WTC11 (cell line): ENCODE results near the gene PTPN1. TPM values are rescaled to one million over a fixed set of nuclear protein-coding genes. Genes with fewer than 3 reads are reported as not detected.

Experiments used
- ATAC-seq: fragments of 200-7000 bp; cut with Tn5 transposase; 2 replicates; pipeline ENCODE4 v1.10.0; 2021; ENCODE audit warnings: mild to moderate bottlenecking, moderate library complexity
- CTCF ChIA-PET: fragments of 300-600 bp; sonication (Branson Sonifier 250); formaldehyde crosslinking; loops from one replicate; lab custom pipeline; 2021; ENCODE audit warnings: antibody characterized with exemption; lab: Charles Lee
- POLR2A ChIA-PET: fragments of 350-600 bp; sonication (Branson Sonifier 250); formaldehyde crosslinking; loops from one replicate; lab custom pipeline; 2021; ENCODE audit warnings: antibody characterized with exemption; lab: Charles Lee
- DNase-seq: peaks from one replicate; pipeline ENCODE4 v3.0.0; 2021; ENCODE audit warnings: low spot score
- H3K27ac Mint-ChIP-seq: 2 replicates; pipeline ENCODE4 v1.8.0; 2021; ENCODE audit warnings: mixed read lengths
- H3K27me3 Mint-ChIP-seq: 2 replicates; pipeline ENCODE4 v1.8.0; 2021; ENCODE audit warnings: low read depth, mild to moderate bottlenecking, moderate library complexity, mixed read lengths
- H3K36me3 Mint-ChIP-seq: 2 replicates; pipeline ENCODE4 v1.8.0; 2021; ENCODE audit warnings: mixed read lengths
- H3K4me1 Mint-ChIP-seq: 2 replicates; pipeline ENCODE4 v1.8.0; 2022; ENCODE audit warnings: mixed read lengths
- H3K4me3 Mint-ChIP-seq: 2 replicates; pipeline ENCODE4 v1.8.0; 2021; ENCODE audit warnings: mild to moderate bottlenecking, moderate library complexity, mixed read lengths
- H3K9me3 Mint-ChIP-seq: 2 replicates; pipeline ENCODE4 v1.8.0; 2021; ENCODE audit warnings: mixed read lengths
- AFF4 ChIP-seq: sonication (generic); formaldehyde crosslinking; IDR thresholded peaks from 2 replicates; pipeline ENCODE4 v1.8.1; 2023; ENCODE audit warnings: mild to moderate bottlenecking, missing genetic modification reagents, borderline replicate concordance
- ATF3 ChIP-seq: sonication (generic); formaldehyde crosslinking; conservative IDR thresholded peaks from 2 replicates; pipeline ENCODE4 v1.8.1; 2022; ENCODE audit warnings: mild to moderate bottlenecking, missing genetic modification reagents
- CBFB ChIP-seq: sonication (generic); formaldehyde crosslinking; IDR thresholded peaks from 2 replicates; pipeline ENCODE4 v1.8.1; 2022; ENCODE audit warnings: mild to moderate bottlenecking, low read depth, missing genetic modification reagents
- ELF4 ChIP-seq: sonication (generic); formaldehyde crosslinking; IDR thresholded peaks from 2 replicates; pipeline ENCODE4 v1.8.1; 2022; ENCODE audit warnings: low read depth, mild to moderate bottlenecking, moderate library complexity, missing genetic modification reagents
- ERG ChIP-seq: fragments of 250-450 bp; sonication (Bioruptor Pico); IDR thresholded peaks from 2 replicates; pipeline ENCODE4 v1.8.0; 2021; ENCODE audit warnings: mild to moderate bottlenecking
- GABPB1 ChIP-seq: sonication (generic); formaldehyde crosslinking; IDR thresholded peaks from 2 replicates; pipeline ENCODE4 v1.8.1; 2023; ENCODE audit warnings: mild to moderate bottlenecking, missing genetic modification reagents
- GRHL2 ChIP-seq: fragments of 250-450 bp; sonication (Bioruptor Pico); IDR thresholded peaks from 2 replicates; pipeline ENCODE4 v1.8.0; 2022; ENCODE audit warnings: mild to moderate bottlenecking, moderate library complexity; ENCODE audit not compliant: insufficient replicate concordance, severe bottlenecking
- GTF2I ChIP-seq: fragments of 250-450 bp; sonication (Bioruptor Pico); conservative IDR thresholded peaks from 2 replicates; pipeline ENCODE4 v1.4.0; 2021; ENCODE audit warnings: mild to moderate bottlenecking
- HMGA2 ChIP-seq: fragments of 250-450 bp; sonication (Bioruptor Pico); IDR thresholded peaks from 2 replicates; pipeline ENCODE4 v1.4.0; 2021; ENCODE audit warnings: mild to moderate bottlenecking, moderate library complexity
- HMGXB4 ChIP-seq: sonication (generic); formaldehyde crosslinking; IDR thresholded peaks from 2 replicates; pipeline ENCODE4 v1.8.1; 2023; ENCODE audit warnings: mild to moderate bottlenecking, moderate library complexity, missing genetic modification reagents
- MAX ChIP-seq: sonication (generic); formaldehyde crosslinking; IDR thresholded peaks from 2 replicates; pipeline ENCODE4 v1.8.0; 2022; ENCODE audit warnings: mild to moderate bottlenecking, missing genetic modification reagents
- MXD4 ChIP-seq: fragments of 250-450 bp; sonication (Bioruptor Pico); IDR thresholded peaks from 2 replicates; pipeline ENCODE4 v1.8.0; 2021; ENCODE audit warnings: mild to moderate bottlenecking, moderate library complexity, borderline replicate concordance
- NFE2L1 ChIP-seq: sonication (generic); formaldehyde crosslinking; IDR thresholded peaks from 2 replicates; pipeline ENCODE4 v1.8.1; 2023; ENCODE audit warnings: missing genetic modification reagents
- NR3C1 ChIP-seq: sonication (generic); formaldehyde crosslinking; conservative IDR thresholded peaks from 2 replicates; pipeline ENCODE4 v1.8.1; 2023; ENCODE audit warnings: low read depth, mild to moderate bottlenecking, missing genetic modification reagents
- RELA ChIP-seq: sonication (generic); formaldehyde crosslinking; IDR thresholded peaks from 2 replicates; pipeline ENCODE4 v1.8.1; 2022; ENCODE audit warnings: missing genetic modification reagents, mild to moderate bottlenecking, borderline replicate concordance
- RORB ChIP-seq: fragments of 250-450 bp; sonication (Bioruptor Pico); IDR thresholded peaks from 2 replicates; pipeline ENCODE4 v1.9.0; 2021; ENCODE audit warnings: mild to moderate bottlenecking
- SP1 ChIP-seq: sonication (generic); formaldehyde crosslinking; conservative IDR thresholded peaks from 2 replicates; pipeline ENCODE4 v1.8.1; 2022; ENCODE audit warnings: missing genetic modification reagents
- STAT6 ChIP-seq: sonication (generic); formaldehyde crosslinking; conservative IDR thresholded peaks from 2 replicates; pipeline ENCODE4 v1.8.1; 2023; ENCODE audit warnings: mild to moderate bottlenecking, low read depth, missing genetic modification reagents, moderate library complexity
- TCF7 ChIP-seq: sonication (generic); formaldehyde crosslinking; IDR thresholded peaks from 2 replicates; pipeline ENCODE4 v1.8.0; 2022; ENCODE audit warnings: mild to moderate bottlenecking, low read depth, missing genetic modification reagents, moderate library complexity
- USF1 ChIP-seq: sonication (generic); formaldehyde crosslinking; IDR thresholded peaks from 2 replicates; pipeline ENCODE4 v1.8.0; 2022; ENCODE audit warnings: mild to moderate bottlenecking, missing genetic modification reagents
- USF2 ChIP-seq: sonication (generic); formaldehyde crosslinking; IDR thresholded peaks from 2 replicates; pipeline ENCODE4 v1.8.1; 2023; ENCODE audit warnings: mild to moderate bottlenecking, missing genetic modification reagents, moderate library complexity
- ZMAT4 ChIP-seq: fragments of 250-450 bp; sonication (Bioruptor Pico); IDR thresholded peaks from 2 replicates; pipeline ENCODE4 v1.9.0; 2021; ENCODE audit warnings: mild to moderate bottlenecking
- ZNF416 ChIP-seq: fragments of 250-450 bp; sonication (Bioruptor Pico); IDR thresholded peaks from 2 replicates; pipeline ENCODE4 v1.9.0; 2021; ENCODE audit warnings: mild to moderate bottlenecking, inconsistent platforms
- total RNA-seq: library from RNA; stranded (reverse); gene quantifications from 3 replicates; pipeline ENCODE4 v1.2.3, GENCODE V29; 2021

PTPN1 gene
- total RNA-seq, 1 experiment from 2014 or later: 29.4 TPM

- ChIA-PET CTCF (interaction anchor here (0.5 to 1.4 kb wide), 4 partner anchors 9 to 507 kb away, joined by 3 read pairs; no protein-coding TSS in a partner anchor), POLR2A (no interaction called here)
- Mint-ChIP-seq H3K36me3 (peaks cover 13% of the 10 kb centered on the region), H3K4me3 (no peak overlapping the region), H3K27me3 (no peaks in the 10 kb centered on the region), H3K27ac (no peak overlapping the region), H3K9me3 (no peaks in the 10 kb centered on the region), H3K4me1 (no peaks in the 10 kb centered on the region)
- no peak for ATAC-seq
- TF ChIP-seq NR3C1: no peak
- no peak for TF ChIP-seq HMGA2 (CRISPR knock-in tag)
- no peak for TF ChIP-seq NFE2L1 (CRISPR knock-in tag)
- TF ChIP-seq SP1 (CRISPR knock-in tag): no peak
- no peak for TF ChIP-seq ELF4 (CRISPR knock-in tag)
- TF ChIP-seq ZMAT4 (CRISPR knock-in tag): no peak
- no peak for TF ChIP-seq TCF7 (CRISPR knock-in tag)
- TF ChIP-seq GRHL2 (CRISPR knock-in tag): no peak
- no peak for TF ChIP-seq AFF4 (CRISPR knock-in tag)
- no peak for TF ChIP-seq CBFB (CRISPR knock-in tag)
- TF ChIP-seq ZNF416 (CRISPR knock-in tag): no peak
- no peak for TF ChIP-seq MXD4
- TF ChIP-seq MAX (CRISPR knock-in tag): no peak
- no peak for TF ChIP-seq USF1 (CRISPR knock-in tag)
- DNase-seq: no peak
Observed at GRCh38 chr20:50585678-50586077, 75.5 kb downstream of the PTPN1 start.

GRCh38 chr20:50586531-50587232 lies 76.5 kb downstream of the PTPN1 start:
- H3K9me3 Mint-ChIP-seq: no peaks in the 10 kb centered on the region
- peaks cover 13% of the 10 kb centered on the region for H3K36me3 Mint-ChIP-seq
- DNase-seq (no peak), ATAC-seq (no peak)
- no peaks in the 10 kb centered on the region for H3K27me3 Mint-ChIP-seq
- ChIA-PET POLR2A (no interaction called here), CTCF (interaction anchor here (0.5 to 1.2 kb wide), 9 partner anchors 11 to 1442 kb away, joined by 3 to 5 read pairs (median 3); no protein-coding TSS in a partner anchor)
- H3K27ac Mint-ChIP-seq: no peak overlapping the region
- no peaks in the 10 kb centered on the region for H3K4me1 Mint-ChIP-seq
- no peak overlapping the region for H3K4me3 Mint-ChIP-seq
- TF ChIP-seq RELA: no peak
- TF ChIP-seq HMGA2 (CRISPR knock-in tag): no peak
- TF ChIP-seq GTF2I: no peak
- no peak for TF ChIP-seq GABPB1 (CRISPR knock-in tag)
- TF ChIP-seq HMGXB4 (CRISPR knock-in tag): no peak
- TF ChIP-seq ATF3 (CRISPR knock-in tag): no peak
- TF ChIP-seq USF2 (CRISPR knock-in tag): no peak
- no peak for TF ChIP-seq ERG
- no peak for TF ChIP-seq STAT6 (CRISPR knock-in tag)
- TF ChIP-seq RORB (CRISPR knock-in tag): no peak
